ENCODE data around the gene EDEM3.

The EDEM3 gene

DNA sequence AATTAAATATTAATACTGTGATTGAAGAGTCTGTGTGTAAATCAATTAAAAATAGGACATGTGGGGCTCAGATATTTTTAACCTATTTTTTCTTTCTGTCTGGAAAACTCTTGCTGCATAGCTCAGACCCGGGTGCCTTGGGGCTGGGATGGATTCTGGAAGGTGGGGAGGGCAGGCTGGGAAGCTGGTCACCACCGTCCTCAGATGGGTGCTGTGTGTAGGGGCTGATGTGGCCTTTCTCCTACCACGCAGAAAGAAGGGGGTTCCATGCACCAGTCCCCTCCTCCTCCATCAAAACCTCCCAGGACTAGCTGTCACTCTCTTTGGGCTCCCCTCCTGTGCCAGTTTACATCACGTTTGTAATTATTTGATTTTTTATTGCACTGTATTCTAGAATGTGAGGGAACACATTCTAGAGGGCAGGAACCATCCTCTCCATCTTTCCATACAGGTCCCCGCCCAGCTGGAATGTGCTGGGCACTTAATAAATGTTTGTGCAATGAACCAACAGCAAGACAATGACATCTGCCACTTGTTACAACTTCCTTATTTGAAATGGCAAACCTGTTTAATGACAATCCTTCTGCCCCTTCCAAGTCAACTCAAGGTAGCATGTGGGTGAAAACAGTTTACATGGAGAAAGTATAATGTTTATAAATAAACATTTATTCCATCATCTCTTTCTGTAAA, 104.3 kb downstream of the EDEM3 start:
- Histone ChIP-seq H3K79me2 (ENCODE audit: insufficient read depth, low read length) (no peaks in the 10 kb centered on the region), H2AFZ (ENCODE audit: low read length) (no peak overlapping the region), H3K4me3 (ENCODE audit: low read length, poor library complexity, severe bottlenecking) (no peak overlapping the region), H3K9me3 (ENCODE audit: insufficient read depth, low read depth, low read length) (no peaks in the 10 kb centered on the region), H3K9ac (ENCODE audit: low read depth, low read length, poor library complexity, severe bottlenecking) (no peak overlapping the region), H3K9me2 (replicated peaks; ENCODE audit: low read depth, low read length) (no peaks in the 10 kb centered on the region), H4K20me1 (ENCODE audit: insufficient read depth, low read length, poor library complexity, severe bottlenecking) (no peaks in the 10 kb centered on the region), H3K36me3 (ENCODE audit: insufficient read depth, low read length) (no peaks in the 10 kb centered on the region), H3K4me1 (ENCODE audit: insufficient read depth, low read length, poor library complexity, severe bottlenecking) (no peaks in the 10 kb centered on the region), H3K27me3 (ENCODE audit: insufficient read depth, low read length, poor library complexity, severe bottlenecking) (no peaks in the 10 kb centered on the region), H3F3A (ENCODE audit: low read depth) (no peaks in the 10 kb centered on the region), H3K4me2 (ENCODE audit: low read depth, low read length, poor library complexity, severe bottlenecking) (no peak overlapping the region)
- no peak for TF ChIP-seq EZH2phosphoT487 (IDR thresholded peaks at IDR 0.05; ENCODE audit: borderline replicate concordance)
- TF ChIP-seq, protein P1, sequence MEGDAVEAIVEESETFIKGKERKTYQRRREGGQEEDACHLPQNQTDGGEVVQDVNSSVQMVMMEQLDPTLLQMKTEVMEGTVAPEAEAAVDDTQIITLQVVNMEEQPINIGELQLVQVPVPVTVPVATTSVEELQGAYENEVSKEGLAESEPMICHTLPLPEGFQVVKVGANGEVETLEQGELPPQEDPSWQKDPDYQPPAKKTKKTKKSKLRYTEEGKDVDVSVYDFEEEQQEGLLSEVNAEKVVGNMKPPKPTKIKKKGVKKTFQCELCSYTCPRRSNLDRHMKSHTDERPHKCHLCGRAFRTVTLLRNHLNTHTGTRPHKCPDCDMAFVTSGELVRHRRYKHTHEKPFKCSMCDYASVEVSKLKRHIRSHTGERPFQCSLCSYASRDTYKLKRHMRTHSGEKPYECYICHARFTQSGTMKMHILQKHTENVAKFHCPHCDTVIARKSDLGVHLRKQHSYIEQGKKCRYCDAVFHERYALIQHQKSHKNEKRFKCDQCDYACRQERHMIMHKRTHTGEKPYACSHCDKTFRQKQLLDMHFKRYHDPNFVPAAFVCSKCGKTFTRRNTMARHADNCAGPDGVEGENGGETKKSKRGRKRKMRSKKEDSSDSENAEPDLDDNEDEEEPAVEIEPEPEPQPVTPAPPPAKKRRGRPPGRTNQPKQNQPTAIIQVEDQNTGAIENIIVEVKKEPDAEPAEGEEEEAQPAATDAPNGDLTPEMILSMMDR (conservative IDR thresholded peaks at IDR 0.05; ENCODE audit: low read length): no peak

DNA sequence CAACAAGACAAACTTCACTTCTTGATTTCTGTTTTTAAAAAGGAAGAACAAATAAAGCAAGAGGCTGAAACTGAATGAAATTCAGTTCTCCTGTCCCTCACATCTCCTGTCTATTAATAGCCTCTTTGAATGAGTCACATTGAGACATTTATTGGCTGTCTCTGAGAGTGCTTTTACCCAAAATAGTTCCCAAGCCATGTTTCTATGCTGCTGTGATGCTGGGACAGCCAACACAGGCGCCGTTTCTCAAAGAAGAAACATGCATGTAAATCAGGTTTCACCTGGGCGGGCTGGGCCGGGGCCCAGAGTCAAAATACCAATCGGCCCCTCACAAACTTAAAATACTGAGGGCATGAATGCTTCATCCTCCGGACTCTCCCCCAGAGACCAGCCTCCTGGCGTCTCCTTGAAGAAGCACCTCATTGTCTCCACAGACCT, 105.2 kb downstream of the EDEM3 start:
- Histone ChIP-seq H2AFZ (ENCODE audit: low read length) (no peak overlapping the region), H3K9ac (ENCODE audit: low read depth, low read length, poor library complexity, severe bottlenecking) (no peak overlapping the region), H3K27me3 (ENCODE audit: insufficient read depth, low read length, poor library complexity, severe bottlenecking) (no peaks in the 10 kb centered on the region), H3F3A (ENCODE audit: low read depth) (no peaks in the 10 kb centered on the region), H3K4me1 (ENCODE audit: insufficient read depth, low read length, poor library complexity, severe bottlenecking) (no peaks in the 10 kb centered on the region), H3K9me3 (ENCODE audit: insufficient read depth, low read depth, low read length) (no peaks in the 10 kb centered on the region), H3K36me3 (ENCODE audit: insufficient read depth, low read length) (no peaks in the 10 kb centered on the region), H3K79me2 (ENCODE audit: insufficient read depth, low read length) (no peaks in the 10 kb centered on the region), H3K4me2 (ENCODE audit: low read depth, low read length, poor library complexity, severe bottlenecking) (no peak overlapping the region), H4K20me1 (ENCODE audit: insufficient read depth, low read length, poor library complexity, severe bottlenecking) (no peaks in the 10 kb centered on the region), H3K4me3 (ENCODE audit: low read length, poor library complexity, severe bottlenecking) (no peak overlapping the region), H3K9me2 (replicated peaks; ENCODE audit: low read depth, low read length) (no peaks in the 10 kb centered on the region)
- TF ChIP-seq, protein P1 (conservative IDR thresholded peaks at IDR 0.05; ENCODE audit: low read length): no peak
- TF ChIP-seq EZH2phosphoT487 (IDR thresholded peaks at IDR 0.05; ENCODE audit: borderline replicate concordance): no peak

DNA sequence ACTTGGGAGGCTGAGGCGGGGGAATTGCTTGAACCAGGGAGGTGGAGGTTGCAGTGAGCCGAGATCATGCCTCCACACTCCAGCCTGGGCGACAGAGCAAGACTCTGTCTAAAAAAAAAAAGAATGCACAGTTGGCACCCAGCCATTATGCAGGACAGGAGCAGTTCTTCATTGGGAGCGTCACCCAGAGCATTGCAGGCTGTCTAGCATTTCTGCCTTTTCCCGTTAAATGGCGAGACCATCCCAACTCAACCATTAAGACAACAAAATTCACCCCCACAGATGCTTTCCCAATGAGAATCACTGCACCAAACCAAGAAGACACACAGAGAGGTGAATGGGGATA, 105.8 kb downstream of the EDEM3 start:
- no peak for TF ChIP-seq EZH2phosphoT487 (IDR thresholded peaks at IDR 0.05; ENCODE audit: borderline replicate concordance)
- TF ChIP-seq, protein P1 (conservative IDR thresholded peaks at IDR 0.05; ENCODE audit: low read length): no peak
- Histone ChIP-seq H3F3A (ENCODE audit: low read depth) (no peaks in the 10 kb centered on the region), H3K9me2 (replicated peaks; ENCODE audit: low read depth, low read length) (no peaks in the 10 kb centered on the region), H2AFZ (ENCODE audit: low read length) (no peak overlapping the region), H3K9me3 (ENCODE audit: insufficient read depth, low read depth, low read length) (no peaks in the 10 kb centered on the region), H4K20me1 (ENCODE audit: insufficient read depth, low read length, poor library complexity, severe bottlenecking) (no peaks in the 10 kb centered on the region), H3K9ac (ENCODE audit: low read depth, low read length, poor library complexity, severe bottlenecking) (no peak overlapping the region), H3K4me1 (ENCODE audit: insufficient read depth, low read length, poor library complexity, severe bottlenecking) (no peaks in the 10 kb centered on the region), H3K79me2 (ENCODE audit: insufficient read depth, low read length) (no peaks in the 10 kb centered on the region), H3K27me3 (ENCODE audit: insufficient read depth, low read length, poor library complexity, severe bottlenecking) (no peaks in the 10 kb centered on the region), H3K36me3 (ENCODE audit: insufficient read depth, low read length) (no peaks in the 10 kb centered on the region), H3K4me2 (ENCODE audit: low read depth, low read length, poor library complexity, severe bottlenecking) (no peak overlapping the region), H3K4me3 (ENCODE audit: low read length, poor library complexity, severe bottlenecking) (no peak overlapping the region)

Measured in Loucy (cell line).